Peyer's patch (tissue), 4 donors: ENCODE measurements around the gene GNG2.

Experiments used
- POLR2A ChIP-seq, 2 donors: fragments of 450-650 bp; IDR thresholded peaks; one replicate each; pipeline ENCODE4 v1.5.1; 2017; ENCODE audit warnings: antibody characterized with exemption in 2 of 2, mild to moderate bottlenecking in 2 of 2, moderate library complexity in 2 of 2
- TF ChIP-seq, protein P1 (sequence below), 6 experiments: fragments of 450-650 bp in 4 of 6; fragments of 200-600 bp in 2 of 6; sonication (generic) in 1 of 6; IDR thresholded peaks; one replicate each; pipeline ENCODE4 v1.5.1; 2017 to 2019; ENCODE audit warnings: antibody characterized with exemption in 6 of 6, mild to moderate bottlenecking in 3 of 6, moderate library complexity in 1 of 6

DNA sequence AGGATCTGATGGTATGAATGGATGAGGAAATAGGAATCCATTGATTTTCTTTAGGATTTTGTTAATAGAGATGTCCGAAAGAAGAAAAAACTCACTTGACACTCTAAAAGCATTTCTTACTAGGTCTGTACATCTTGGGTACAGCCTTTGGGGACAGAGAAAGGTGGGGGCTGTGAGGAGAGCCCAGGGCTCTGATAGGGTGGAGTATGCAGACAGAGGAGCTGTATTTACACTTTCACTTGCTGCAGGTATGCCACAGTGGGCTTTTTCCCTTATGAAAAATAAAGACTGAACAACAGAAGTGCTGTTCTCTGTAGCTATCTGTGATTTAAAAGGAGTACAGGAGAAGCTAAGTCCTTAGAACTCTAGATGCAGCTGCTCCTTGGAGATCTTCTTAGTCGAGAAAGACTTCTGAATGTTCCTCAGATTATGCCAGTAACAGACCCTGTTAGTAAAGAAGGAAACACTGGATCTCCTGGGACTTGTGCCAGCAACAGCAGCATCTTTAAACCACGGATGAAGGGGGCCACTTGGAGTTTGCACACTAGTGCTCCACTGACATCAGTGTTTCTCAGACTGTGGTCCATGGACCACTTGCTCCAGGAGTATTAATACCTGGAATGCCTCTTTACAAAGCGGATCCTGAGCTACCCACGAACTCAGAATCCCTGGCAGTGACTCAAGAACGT lies 109.6 kb downstream of the GNG2 start:
- TF ChIP-seq, protein P1, sequence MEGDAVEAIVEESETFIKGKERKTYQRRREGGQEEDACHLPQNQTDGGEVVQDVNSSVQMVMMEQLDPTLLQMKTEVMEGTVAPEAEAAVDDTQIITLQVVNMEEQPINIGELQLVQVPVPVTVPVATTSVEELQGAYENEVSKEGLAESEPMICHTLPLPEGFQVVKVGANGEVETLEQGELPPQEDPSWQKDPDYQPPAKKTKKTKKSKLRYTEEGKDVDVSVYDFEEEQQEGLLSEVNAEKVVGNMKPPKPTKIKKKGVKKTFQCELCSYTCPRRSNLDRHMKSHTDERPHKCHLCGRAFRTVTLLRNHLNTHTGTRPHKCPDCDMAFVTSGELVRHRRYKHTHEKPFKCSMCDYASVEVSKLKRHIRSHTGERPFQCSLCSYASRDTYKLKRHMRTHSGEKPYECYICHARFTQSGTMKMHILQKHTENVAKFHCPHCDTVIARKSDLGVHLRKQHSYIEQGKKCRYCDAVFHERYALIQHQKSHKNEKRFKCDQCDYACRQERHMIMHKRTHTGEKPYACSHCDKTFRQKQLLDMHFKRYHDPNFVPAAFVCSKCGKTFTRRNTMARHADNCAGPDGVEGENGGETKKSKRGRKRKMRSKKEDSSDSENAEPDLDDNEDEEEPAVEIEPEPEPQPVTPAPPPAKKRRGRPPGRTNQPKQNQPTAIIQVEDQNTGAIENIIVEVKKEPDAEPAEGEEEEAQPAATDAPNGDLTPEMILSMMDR (IDR thresholded peaks at IDR 0.05) = no peak
- TF ChIP-seq POLR2A (IDR thresholded peaks at IDR 0.05) = no peak
